Right ventricle myocardium inferior (tissue), 1 donor: Measurements from ENCODE around the gene ADD3. TPM values are rescaled to one million over a fixed set of nuclear protein-coding genes. Genes with fewer than 3 reads are reported as not detected.
A peak's percentile ranks its signal among the peaks of the same experiment; 100 is the strongest.

Source experiments
- ATAC-seq: fragments of 200-7000 bp; cut with Tn5 transposase; one replicate; pipeline ENCODE4 v1.9.1; 2020; ENCODE audit warnings: mild to moderate bottlenecking, moderate library complexity
- DNase-seq: peaks from one replicate; pipeline ENCODE4 v3.0.0; 2021; ENCODE audit errors: missing footprints
- intact Hi-C: fragments of 100-400 bp; cut with DNase I; formaldehyde crosslinking; loops from one replicate; pipeline ENCODE4 v1.11.0; 2022
- total RNA-seq: library from RNA; stranded (reverse); fragmentation: NEBNext Ultra II Directional; extraction: Animal tissue kit (Norgen Biotek cat#: 25700); gene quantifications from one replicate; pipeline ENCODE4 v1.2.1, GENCODE V29; 2021
- donor health status: DM: no; HTN: yes; CAD: no; lungs with severe emphysema.

ADD3 gene
- total RNA-seq, 1 donor from 2014 or later: 121 TPM

DNA sequence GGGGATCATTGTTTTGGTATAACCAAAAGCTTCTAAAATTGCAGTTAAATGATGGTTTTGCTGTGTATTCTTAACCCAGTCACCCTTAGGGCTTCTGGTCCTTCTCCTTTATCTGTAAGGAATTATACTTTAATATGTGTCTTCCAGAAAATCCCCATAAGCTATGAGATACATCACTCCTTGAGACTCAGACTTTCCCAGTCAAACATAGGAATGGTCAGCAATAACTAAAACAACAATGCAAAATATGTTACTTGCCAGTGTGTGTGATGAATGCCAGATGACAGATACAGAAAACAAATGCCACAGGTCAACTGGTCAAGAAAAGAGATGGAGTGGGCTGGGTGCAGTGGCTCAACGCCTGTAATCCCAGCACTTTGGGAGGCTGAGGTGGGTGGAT, 10.1 kb downstream of the ADD3 start:
- ATAC-seq (no peak), DNase-seq (no peak)
- intact Hi-C loops: no loop called here

DNA sequence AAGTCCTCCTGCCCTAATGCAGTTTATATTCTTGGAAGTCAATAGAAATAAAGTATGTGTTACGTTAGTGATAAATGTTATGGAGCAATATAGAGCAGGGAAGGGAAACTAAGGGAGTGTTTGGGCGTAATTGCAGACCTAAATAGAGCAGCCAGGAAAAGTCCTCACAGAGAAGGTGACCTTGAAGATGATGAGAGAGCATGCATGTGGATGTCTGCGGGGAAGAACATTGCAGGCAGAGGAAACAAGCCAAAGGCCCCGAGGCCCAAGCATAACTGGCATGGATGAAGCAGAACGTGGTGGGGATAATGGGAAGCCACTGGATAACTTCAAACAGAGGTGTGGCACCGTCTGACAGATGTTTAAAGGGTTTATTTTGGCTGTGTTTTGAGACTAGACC, 12.5 kb downstream of the ADD3 start:
- DNase-seq (no peak), ATAC-seq (peak; percentile 25)
- intact Hi-C loops: no loop called here

DNA sequence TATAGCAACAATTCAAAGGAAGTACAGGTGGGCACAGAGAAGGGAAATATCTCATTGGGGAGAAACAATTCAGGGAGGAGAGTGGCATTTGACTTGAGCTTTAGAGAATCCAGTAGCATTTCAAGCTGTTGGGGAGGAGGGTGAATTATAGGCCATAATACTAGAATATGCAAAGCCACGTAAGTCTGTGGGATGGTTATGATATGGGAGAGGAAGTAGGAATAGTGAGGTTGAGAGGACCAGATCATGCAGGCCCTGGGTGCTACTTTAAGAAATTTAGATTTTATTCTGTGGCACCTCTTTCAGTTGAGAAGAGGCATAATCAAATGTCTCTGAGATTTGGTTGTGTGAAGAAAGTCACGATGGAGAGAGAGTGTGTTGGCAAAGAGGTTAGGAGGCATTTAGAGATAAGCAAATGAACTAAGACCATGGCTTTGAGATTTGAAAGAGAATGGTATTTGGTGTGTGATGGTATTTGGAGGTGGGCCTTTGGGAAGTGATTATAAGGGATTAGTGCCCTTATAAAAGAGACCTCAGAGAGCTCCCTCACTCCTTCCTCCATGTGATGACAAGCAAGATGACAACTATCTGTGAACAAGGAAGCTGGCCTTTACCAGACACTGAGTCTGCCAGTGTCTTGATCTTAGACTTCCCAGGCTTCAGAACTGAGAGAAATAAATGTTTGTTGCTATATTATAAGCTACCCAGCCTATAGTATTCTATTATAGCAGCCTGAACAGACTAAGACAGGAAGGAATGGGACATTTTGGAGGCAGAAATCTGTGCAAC, 15.1 kb downstream of the ADD3 start:
- DNase-seq (no peak), ATAC-seq (no peak)
- intact Hi-C loops: no loop called here

DNA sequence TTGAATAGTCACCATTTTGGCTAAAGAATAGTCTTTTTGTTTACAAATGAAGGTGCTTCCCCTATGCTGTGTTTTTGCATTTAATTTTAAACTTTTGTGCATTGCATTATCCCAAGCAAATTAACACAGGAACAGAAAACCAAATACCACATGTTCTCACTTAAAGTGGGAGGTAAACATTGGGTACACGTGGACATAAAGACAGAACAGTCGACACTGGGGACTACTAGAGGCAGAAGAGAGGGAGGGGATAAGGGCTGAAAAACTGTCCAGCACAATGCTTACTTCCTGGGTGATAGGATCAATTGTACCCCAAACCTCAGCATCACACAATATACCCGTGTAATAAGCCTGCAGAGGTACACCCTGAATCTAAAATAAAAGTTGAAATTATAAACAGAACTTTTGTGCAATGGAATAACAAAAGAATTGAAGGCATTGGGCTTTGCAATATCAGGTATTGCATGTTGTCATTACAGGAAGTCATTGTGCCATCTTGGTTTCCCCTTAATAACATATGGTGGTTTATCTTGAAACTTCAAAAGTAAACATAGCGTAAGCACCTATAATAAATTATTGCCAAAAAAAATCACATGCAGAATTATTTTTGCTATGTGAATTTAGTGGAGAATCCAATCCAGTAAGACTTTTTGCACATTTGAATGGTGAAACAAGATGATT, 16.1 kb downstream of the ADD3 start:
- intact Hi-C loops: no loop called here
- DNase-seq: no peak
- no peak for ATAC-seq

DNA sequence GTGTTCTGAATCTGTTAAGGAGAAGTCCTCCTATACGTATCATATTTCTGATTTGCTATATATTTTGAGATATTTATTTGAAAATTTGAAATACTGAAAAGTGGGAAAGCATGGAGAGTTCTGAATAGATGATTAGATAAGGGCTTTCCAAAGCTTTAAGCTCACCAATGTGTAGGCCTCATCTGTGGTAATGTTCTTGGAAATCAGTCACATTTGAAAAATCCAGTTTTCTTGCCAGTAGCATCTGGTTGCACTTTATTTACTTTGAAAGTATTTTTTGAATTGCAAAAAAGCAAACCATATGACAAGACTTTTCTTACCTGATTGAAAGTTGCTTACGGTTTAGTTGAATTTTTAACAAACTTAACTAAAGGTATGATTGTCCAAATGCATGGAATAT, 21.7 kb downstream of the ADD3 start:
- no peak for ATAC-seq
- DNase-seq: no peak
- intact Hi-C loops: no loop called here

DNA sequence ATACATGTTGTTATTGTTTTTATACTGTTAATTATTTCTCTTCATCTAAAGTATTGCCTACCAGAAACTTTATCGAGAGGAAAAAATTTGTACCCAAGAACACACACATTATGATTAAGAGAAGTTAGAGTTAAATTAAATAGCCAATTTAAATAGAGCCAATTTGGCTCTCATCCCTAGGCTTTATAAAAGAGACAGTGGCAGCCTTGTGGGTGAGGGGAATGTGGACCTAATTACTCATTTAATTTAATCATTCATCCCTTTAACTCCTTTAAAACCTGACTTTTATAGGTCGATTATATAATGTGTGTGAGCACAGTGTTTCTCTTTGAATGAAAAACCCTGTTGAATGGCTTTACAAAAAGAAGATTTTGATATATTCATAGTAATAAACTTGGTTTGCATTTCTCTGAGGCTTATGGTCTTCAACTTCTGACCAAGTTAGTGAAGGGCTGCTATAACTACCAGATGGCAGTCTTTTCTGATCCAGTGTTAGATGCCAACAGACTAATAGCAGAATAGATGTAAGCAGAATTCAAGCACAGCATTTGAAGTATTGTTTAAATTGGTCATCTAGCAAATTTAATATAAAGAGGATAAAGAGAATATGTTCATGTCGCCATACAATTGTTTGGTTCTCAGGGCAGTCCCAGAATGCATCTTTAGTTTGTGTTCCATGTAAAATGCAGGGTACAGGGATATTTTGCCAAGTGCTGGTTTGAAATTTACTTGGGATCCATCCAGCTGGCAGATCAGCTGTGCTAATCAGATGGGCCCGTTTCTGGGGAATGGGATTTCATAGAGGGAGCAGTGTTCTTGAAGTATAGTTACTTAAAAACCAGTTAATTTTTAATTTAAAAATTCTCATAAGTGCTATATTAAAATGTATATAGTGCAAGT, 25.3 kb downstream of the ADD3 start:
- intact Hi-C loops: no loop called here
- DNase-seq (no peak), ATAC-seq (peak; percentile 65)

- DNase-seq (no peak), ATAC-seq (no peak)
- intact Hi-C loops: no loop called here
These were observed 26.0 kb downstream of the ADD3 start for GRCh38 chr10:110033701-110034235.

- intact Hi-C loops: no loop called here
- no peak for DNase-seq
- ATAC-seq: no peak
These were observed 26.8 kb downstream of the ADD3 start for GRCh38 chr10:110034596-110034995.

DNA sequence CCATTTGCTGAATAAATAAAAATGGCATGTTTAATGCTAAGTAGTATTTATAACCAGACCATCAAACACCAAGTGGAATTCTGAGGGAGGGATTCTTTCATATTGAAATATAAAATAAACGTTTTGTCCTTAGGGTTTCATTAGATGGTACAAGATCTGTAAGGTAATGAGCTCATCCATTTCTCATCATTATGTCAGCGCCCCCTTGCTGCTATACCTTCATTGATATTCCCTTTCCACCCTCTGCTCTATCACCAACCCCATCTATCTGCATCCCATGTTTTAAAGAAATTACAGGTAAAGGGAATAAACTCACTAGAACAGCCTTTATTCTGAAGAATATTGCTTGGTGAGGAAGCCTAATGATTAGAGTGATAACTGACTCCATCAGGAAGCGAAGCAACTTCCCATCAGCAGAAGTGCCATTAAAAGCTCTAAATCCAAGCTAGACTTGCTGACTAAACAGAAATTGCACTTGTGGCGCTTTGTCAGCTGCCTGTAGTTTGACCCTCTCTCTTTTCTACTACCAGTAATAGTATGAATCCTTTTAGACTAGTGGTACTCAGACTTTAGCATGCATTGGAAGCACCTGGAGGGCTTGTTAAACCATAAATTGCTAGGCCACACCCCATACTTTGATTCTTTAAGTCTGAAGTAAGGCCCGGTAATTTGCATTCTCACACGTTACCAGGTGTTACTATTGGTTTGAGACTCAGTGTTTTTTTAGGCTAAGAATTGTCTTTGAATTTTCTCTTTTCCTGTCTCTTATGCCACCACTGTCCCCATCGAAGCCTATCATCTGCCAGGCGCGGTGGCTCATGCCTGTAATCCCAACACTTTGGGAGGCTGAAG, 27.5 kb downstream of the ADD3 start:
- DNase-seq: no peak
- intact Hi-C loops: no loop called here
- ATAC-seq: no peak

GRCh38 chr10:110036640-110037039, 28.9 kb downstream of the ADD3 start:
- ATAC-seq (no peak), DNase-seq (no peak)
- intact Hi-C loops: no loop called here

GRCh38 chr10:110039254-110039653, 31.5 kb downstream of the ADD3 start:
- intact Hi-C loops: no loop called here
- ATAC-seq (no peak), DNase-seq (no peak)

- ATAC-seq: no peak
- intact Hi-C loops: no loop called here
- DNase-seq: no peak
These were observed 32.3 kb downstream of the ADD3 start for GRCh38 chr10:110040108-110040507.

DNA sequence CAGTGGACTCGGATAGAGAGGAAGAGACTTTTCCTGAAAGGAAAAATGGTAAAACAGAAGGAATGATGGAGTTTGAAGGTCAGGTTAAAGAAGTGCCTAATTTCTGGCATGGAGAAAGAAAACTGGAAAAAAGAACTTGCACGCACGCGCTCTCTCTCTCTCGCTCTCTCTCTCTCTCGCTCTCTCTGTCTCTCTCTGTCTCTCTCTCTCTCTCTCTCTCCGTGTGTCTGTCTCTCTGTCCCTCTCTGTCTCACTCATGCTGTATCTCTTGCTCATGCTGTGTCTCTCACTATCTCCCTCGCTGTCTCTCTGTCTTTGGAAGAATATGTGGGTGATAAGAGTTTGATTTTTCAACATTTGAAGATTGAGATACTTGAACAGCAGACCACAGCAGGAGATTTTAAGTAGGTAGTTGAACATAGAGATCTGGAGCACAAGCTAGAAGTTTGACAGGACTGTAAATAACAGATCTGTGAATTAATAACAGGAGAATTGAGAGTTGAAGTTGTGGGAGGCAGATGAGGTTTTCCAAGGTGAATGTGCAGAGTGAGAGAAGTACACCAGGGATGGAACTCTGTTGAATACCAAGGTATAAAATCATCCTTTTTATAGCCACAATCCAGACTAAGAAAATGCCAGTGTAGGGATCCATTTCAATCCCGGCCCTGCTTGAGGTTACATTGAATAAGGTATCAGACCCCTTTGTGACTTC, 33.1 kb downstream of the ADD3 start:
- no peak for ATAC-seq
- intact Hi-C loops: no loop called here
- no peak for DNase-seq

- no peak for ATAC-seq
- no peak for DNase-seq
These were observed 33.7 kb downstream of the ADD3 start for GRCh38 chr10:110041479-110041829.

GRCh38 chr10:110042181-110042580, 34.4 kb downstream of the ADD3 start:
- no peak for ATAC-seq
- DNase-seq: no peak
- intact Hi-C loops: no loop called here

More at GRCh38 chr10:110041479-110041829, 33.7 kb downstream of the ADD3 start:
- intact Hi-C loops: no loop called here

DNA sequence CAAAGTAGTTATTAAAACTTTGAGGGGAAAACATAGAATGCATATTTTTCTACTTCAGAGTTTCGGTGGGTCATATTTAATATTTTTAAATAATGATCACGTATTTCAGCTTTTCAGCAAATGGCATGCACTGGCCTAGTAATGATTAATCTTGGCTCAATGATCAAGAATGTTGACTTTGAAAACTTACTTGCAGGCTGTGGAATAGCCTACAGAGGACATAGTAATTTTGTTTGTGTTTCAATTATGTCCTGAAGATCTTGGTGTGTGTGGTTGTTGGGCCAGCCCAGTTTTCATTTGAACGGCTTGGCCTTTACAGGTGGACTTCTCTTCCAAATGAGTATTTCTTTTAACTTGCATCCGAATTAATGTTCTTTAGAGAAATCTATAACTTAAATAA, 35.1 kb downstream of the ADD3 start:
- DNase-seq: no peak
- no peak for ATAC-seq
- intact Hi-C loops: no loop called here

- ATAC-seq (no peak), DNase-seq (no peak)
- intact Hi-C loops: no loop called here
These were observed 36.9 kb downstream of the ADD3 start for GRCh38 chr10:110044681-110045080.

DNA sequence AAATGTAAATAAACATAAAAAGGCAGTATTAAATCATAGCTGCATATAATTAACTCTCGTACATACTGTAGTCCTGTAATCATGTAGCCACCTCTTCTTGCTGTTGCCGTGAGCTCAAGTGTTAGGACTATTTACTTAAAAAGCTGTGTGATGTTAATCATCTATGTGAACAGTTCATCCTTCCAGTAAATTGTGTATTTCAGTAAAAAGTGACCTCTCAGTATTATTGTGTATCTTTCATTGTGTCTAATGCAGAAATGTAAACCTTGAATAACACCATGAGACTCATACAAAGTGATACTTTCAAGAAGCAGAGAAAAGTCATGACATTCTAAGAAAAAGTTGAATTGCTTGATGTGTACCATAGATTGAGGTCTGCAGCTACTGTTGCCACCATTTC, 38.0 kb downstream of the ADD3 start:
- no peak for DNase-seq

More for the DNA sequence above, 38.0 kb downstream of the ADD3 start:
- intact Hi-C loops: no loop called here
- no peak for ATAC-seq
